ENCODE measurements around the gene STEAP1.

DNA sequence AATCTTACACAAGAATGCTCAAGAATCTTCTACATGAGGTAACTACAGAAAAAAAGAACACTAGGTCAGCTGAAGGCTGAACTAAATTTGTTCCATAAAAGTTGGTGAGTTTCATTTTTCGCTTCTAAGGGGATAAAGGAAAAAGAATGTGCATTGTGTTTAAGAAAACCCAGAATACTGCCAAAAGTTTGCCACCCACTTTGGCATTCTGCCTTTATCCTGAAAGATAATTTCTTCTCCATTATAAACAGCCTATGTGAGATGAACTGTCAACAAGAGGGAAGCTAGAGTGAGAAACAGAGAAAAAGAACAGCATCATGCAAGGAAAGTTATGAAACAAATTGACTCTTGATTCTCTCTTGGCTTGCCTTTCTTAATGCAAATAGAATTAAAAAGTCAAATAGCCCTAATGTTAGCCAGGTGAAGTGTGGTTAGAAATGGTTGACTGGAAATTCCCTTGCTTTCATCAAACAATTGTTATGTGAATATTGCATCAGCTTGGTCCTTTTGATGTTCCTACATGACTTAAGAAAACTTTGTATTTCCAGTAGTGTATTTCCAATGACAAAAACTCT lies 25.8 kb downstream of the STEAP1 start:
- TF ChIP-seq, protein P1, sequence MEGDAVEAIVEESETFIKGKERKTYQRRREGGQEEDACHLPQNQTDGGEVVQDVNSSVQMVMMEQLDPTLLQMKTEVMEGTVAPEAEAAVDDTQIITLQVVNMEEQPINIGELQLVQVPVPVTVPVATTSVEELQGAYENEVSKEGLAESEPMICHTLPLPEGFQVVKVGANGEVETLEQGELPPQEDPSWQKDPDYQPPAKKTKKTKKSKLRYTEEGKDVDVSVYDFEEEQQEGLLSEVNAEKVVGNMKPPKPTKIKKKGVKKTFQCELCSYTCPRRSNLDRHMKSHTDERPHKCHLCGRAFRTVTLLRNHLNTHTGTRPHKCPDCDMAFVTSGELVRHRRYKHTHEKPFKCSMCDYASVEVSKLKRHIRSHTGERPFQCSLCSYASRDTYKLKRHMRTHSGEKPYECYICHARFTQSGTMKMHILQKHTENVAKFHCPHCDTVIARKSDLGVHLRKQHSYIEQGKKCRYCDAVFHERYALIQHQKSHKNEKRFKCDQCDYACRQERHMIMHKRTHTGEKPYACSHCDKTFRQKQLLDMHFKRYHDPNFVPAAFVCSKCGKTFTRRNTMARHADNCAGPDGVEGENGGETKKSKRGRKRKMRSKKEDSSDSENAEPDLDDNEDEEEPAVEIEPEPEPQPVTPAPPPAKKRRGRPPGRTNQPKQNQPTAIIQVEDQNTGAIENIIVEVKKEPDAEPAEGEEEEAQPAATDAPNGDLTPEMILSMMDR (IDR thresholded peaks at IDR 0.05) = no peak
- TF ChIP-seq POLR2A (IDR thresholded peaks at IDR 0.05) (no peak), POLR2AphosphoS5 (IDR thresholded peaks at IDR 0.05) (no peak)

Data from suprapubic skin (tissue), 4 donors.